Breast epithelium (tissue), 3 donors: Measurements from ENCODE around the gene ZNF789.

Experiments
- CTCF ChIP-seq, 3 donors: fragments of 450-650 bp; IDR thresholded peaks; one replicate each; pipeline ENCODE4 v1.5.1; 2016 to 2017; ENCODE audit warnings: antibody characterized with exemption in 3 of 3, mild to moderate bottlenecking in 3 of 3, moderate library complexity in 3 of 3
- POLR2A ChIP-seq: fragments of 450-650 bp; IDR thresholded peaks from one replicate; pipeline ENCODE4 v1.6.1; 2016; ENCODE audit warnings: antibody characterized with exemption, mild to moderate bottlenecking, moderate library complexity
- POLR2AphosphoS5 ChIP-seq, 3 donors: sonication (generic); formaldehyde crosslinking; IDR thresholded peaks; one replicate each; pipeline ENCODE4 v1.6.1; 2017; ENCODE audit warnings: antibody characterized with exemption in 3 of 3

GRCh38 chr7:99455874-99456273 is 16.8 kb upstream of the ZNF789 start:
- TF ChIP-seq POLR2AphosphoS5 (IDR thresholded peaks at IDR 0.05) (no peak), CTCF (IDR thresholded peaks at IDR 0.05) (no peak), POLR2A (no peak)
